CD4-positive, alpha-beta T cell treated with Interleukin-1 beta for 1 hour (primary cell): ENCODE measurements around the gene DPH3.

Experiments used
- DNase-seq, 2 donors: peaks; one replicate each; pipeline ENCODE4 v3.0.0-alpha.2; 2020 to 2022

Gene DPH3

GRCh38 chr3:16253601-16254000 lies 11.1 kb downstream of the DPH3 start:
- DNase-seq: peak in 1 of 2 donors; percentile 50

GRCh38 chr3:16252988-16253387 lies 11.8 kb downstream of the DPH3 start:
- DNase-seq: no peak

GRCh38 chr3:16252243-16252978 lies 12.3 kb downstream of the DPH3 start:
- DNase-seq: no peak

GRCh38 chr3:16251316-16252085 lies 13.2 kb downstream of the DPH3 start:
- no peak for DNase-seq

- no peak for DNase-seq
These were observed 14.9 kb downstream of the DPH3 start for GRCh38 chr3:16249886-16250285.

GRCh38 chr3:16249336-16249735 lies 15.4 kb downstream of the DPH3 start:
- DNase-seq: no peak

- no peak for DNase-seq
These were observed 16.2 kb downstream of the DPH3 start for GRCh38 chr3:16248556-16248955.

- peak; percentile 73 to 82 for DNase-seq
These were observed 17.3 kb downstream of the DPH3 start for GRCh38 chr3:16247282-16248061.

- no peak for DNase-seq
These were observed 19.1 kb downstream of the DPH3 start for GRCh38 chr3:16245609-16246008.

- DNase-seq: no peak
These were observed 20.8 kb downstream of the DPH3 start for GRCh38 chr3:16243706-16244490.

- DNase-seq: no peak
These were observed 22.6 kb downstream of the DPH3 start for GRCh38 chr3:16242177-16242576.

- no peak for DNase-seq
These were observed 23.5 kb downstream of the DPH3 start for GRCh38 chr3:16241225-16241624.

GRCh38 chr3:16240229-16241023 lies 24.3 kb downstream of the DPH3 start:
- no peak for DNase-seq

- no peak for DNase-seq
These were observed 25.0 kb downstream of the DPH3 start for GRCh38 chr3:16239780-16240179.

GRCh38 chr3:16239086-16239770 lies 25.5 kb downstream of the DPH3 start:
- no peak for DNase-seq

GRCh38 chr3:16236856-16237393 lies 27.8 kb downstream of the DPH3 start:
- DNase-seq: no peak

- no peak for DNase-seq
These were observed 28.6 kb downstream of the DPH3 start for GRCh38 chr3:16236030-16236639.

GRCh38 chr3:16234281-16234680 lies 30.5 kb downstream of the DPH3 start:
- DNase-seq: no peak

GRCh38 chr3:16233806-16234205 lies 30.9 kb downstream of the DPH3 start:
- no peak for DNase-seq

- no peak for DNase-seq
These were observed 32.8 kb downstream of the DPH3 start for GRCh38 chr3:16231983-16232382.

GRCh38 chr3:16229681-16230080 lies 35.1 kb downstream of the DPH3 start:
- no peak for DNase-seq
